IMR-90 (cell line): Measurements from ENCODE around the gene MID1. TPM values are rescaled to one million over a fixed set of nuclear protein-coding genes. Genes with fewer than 3 reads are reported as not detected.

ENCODE experiments used
- ATAC-seq: fragments of 200-7000 bp; cut with Tn5 transposase; 2 replicates; pipeline ENCODE4 v1.9.1; 2020; ENCODE audit warnings: low read depth, mild to moderate bottlenecking, moderate library complexity
- BruUV-seq: library from RNA; stranded (reverse); fragments of 400-500 nt; replicated peaks from 2 replicates; lab custom pipeline; 2021; lab: Mats Ljungman, UMichigan
- CTCF ChIA-PET: fragments of 300-600 bp; formaldehyde crosslinking; extraction: SDS; loops from one replicate; lab custom pipeline; 2021; ENCODE audit warnings: antibody characterized with exemption; lab: Yijun Ruan, JAX
- POLR2A ChIA-PET: fragments of 300-600 bp; sonication (Branson Sonifier 250); formaldehyde crosslinking; loops from one replicate; lab custom pipeline; 2022; ENCODE audit warnings: antibody characterized with exemption; ENCODE audit not compliant: unreplicated experiment; lab: Charles Lee
- DNase-seq: peaks from one replicate; pipeline ENCODE4 v3.0.0; 2013
- H2AFZ ChIP-seq: replicated peaks from 2 replicates; pipeline ENCODE3; 2013; ENCODE audit warnings: low read length, mild to moderate bottlenecking; ENCODE audit not compliant: poor library complexity
- H2AK5ac ChIP-seq: 2 replicates; pipeline ENCODE4 v1.6.1; 2013; ENCODE audit warnings: low read depth, low read length, inconsistent platforms
- H2AK9ac ChIP-seq: replicated peaks from 2 replicates; pipeline ENCODE3; 2013; ENCODE audit warnings: mild to moderate bottlenecking, low read depth, low read length, moderate library complexity; ENCODE audit not compliant: poor library complexity
- H2BK120ac ChIP-seq: 2 replicates; pipeline ENCODE4 v1.6.1; 2013; ENCODE audit warnings: low read depth, low read length, inconsistent platforms
- H2BK15ac ChIP-seq: 3 replicates; pipeline ENCODE4 v1.6.1; 2013; ENCODE audit warnings: low read depth, low read length, inconsistent platforms
- H2BK20ac ChIP-seq: 2 replicates; pipeline ENCODE4 v1.6.1; 2013; ENCODE audit warnings: low read depth, mild to moderate bottlenecking, inconsistent platforms, low read length, moderate library complexity
- H2BK5ac ChIP-seq: 2 replicates; pipeline ENCODE4 v1.6.1; 2013; ENCODE audit warnings: mild to moderate bottlenecking, low read depth, low read length, inconsistent platforms; ENCODE audit not compliant: poor library complexity, severe bottlenecking
- H3K14ac ChIP-seq: replicated peaks from 2 replicates; pipeline ENCODE4 v1.6.1; 2013; ENCODE audit warnings: low read depth, low read length, inconsistent platforms
- H3K18ac ChIP-seq: 2 replicates; pipeline ENCODE4 v1.6.1; 2013; ENCODE audit warnings: low read depth, low read length, control low read depth
- H3K23ac ChIP-seq: 2 replicates; pipeline ENCODE4 v1.6.1; 2013; ENCODE audit warnings: low read depth, low read length, inconsistent platforms
- H3K27ac ChIP-seq: 2 replicates; pipeline ENCODE4 v1.5.1; 2013; ENCODE audit warnings: mild to moderate bottlenecking, control low read depth, low read length; ENCODE audit not compliant: insufficient read depth
- H3K27me3 ChIP-seq: 2 replicates; pipeline ENCODE4 v1.6.1; 2013; ENCODE audit warnings: low read length; ENCODE audit not compliant: control insufficient read depth, insufficient read depth
- H3K36me3 ChIP-seq: 2 replicates; pipeline ENCODE4 v1.6.1; 2013; ENCODE audit warnings: low read length, mixed read lengths; ENCODE audit not compliant: control insufficient read depth, insufficient read depth
- H3K4ac ChIP-seq: 2 replicates; pipeline ENCODE4 v1.6.1; 2013; ENCODE audit warnings: low read depth, low read length, inconsistent platforms
- H3K4me1 ChIP-seq: 2 replicates; pipeline ENCODE4 v1.6.1; 2013; ENCODE audit warnings: low read length, mixed read lengths; ENCODE audit not compliant: control insufficient read depth, insufficient read depth
- H3K4me2 ChIP-seq: 2 replicates; pipeline ENCODE4 v1.6.1; 2013; ENCODE audit warnings: low read depth, mild to moderate bottlenecking, control low read depth, low read length, moderate library complexity
- H3K4me3 ChIP-seq: 2 replicates; pipeline ENCODE4 v1.5.1; 2013; ENCODE audit warnings: low read depth, mild to moderate bottlenecking, control low read depth, low read length, moderate library complexity; ENCODE audit not compliant: insufficient read depth
- H3K56ac ChIP-seq: 2 replicates; pipeline ENCODE4 v1.6.1; 2013; ENCODE audit warnings: low read length, inconsistent platforms; ENCODE audit not compliant: insufficient read depth; ENCODE audit errors: extremely low read depth
- H3K79me1 ChIP-seq, 2 experiments: 2 replicates each; pipeline ENCODE4 v1.6.1; 2013; ENCODE audit warnings: low read length in 2 of 2, inconsistent platforms in 1 of 2, low read depth in 1 of 2
- H3K9ac ChIP-seq: 2 replicates; pipeline ENCODE4 v1.6.1; 2013; ENCODE audit warnings: low read depth, low read length, control low read depth
- H3K9me1 ChIP-seq: 2 replicates; pipeline ENCODE4 v1.6.1; 2013; ENCODE audit warnings: low read length, inconsistent platforms; ENCODE audit not compliant: insufficient read depth
- H3K9me3 ChIP-seq: 2 replicates; pipeline ENCODE4 v1.6.1; 2013; ENCODE audit warnings: low read length; ENCODE audit not compliant: control insufficient read depth, insufficient read depth
- H4K20me1 ChIP-seq: 2 replicates; pipeline ENCODE4 v1.6.1; 2013; ENCODE audit warnings: low read length, inconsistent platforms; ENCODE audit not compliant: insufficient read depth
- H4K5ac ChIP-seq: 2 replicates; pipeline ENCODE4 v1.6.1; 2013; ENCODE audit warnings: mild to moderate bottlenecking, low read depth, low read length, control low read depth
- H4K8ac ChIP-seq, 2 experiments: 2 replicates each; pipeline ENCODE4 v1.6.1; 2013; ENCODE audit warnings: low read depth in 2 of 2, low read length in 2 of 2, control low read depth in 1 of 2, inconsistent platforms in 1 of 2
- H4K91ac ChIP-seq: 2 replicates; pipeline ENCODE4 v1.6.1; 2013; ENCODE audit warnings: low read depth, low read length, inconsistent platforms; ENCODE audit not compliant: insufficient read depth
- BHLHE40 ChIP-seq: fragments of 150-350 bp; IDR thresholded peaks from 2 replicates; pipeline ENCODE4 v1.6.1; 2016; ENCODE audit warnings: mild to moderate bottlenecking, low read depth, low read length
- CEBPB ChIP-seq: IDR thresholded peaks from 2 replicates; pipeline ENCODE4 v1.6.1; 2012; ENCODE audit warnings: low read depth, low read length, improper control_type of control experiment
- CHD1 ChIP-seq: IDR thresholded peaks from 2 replicates; pipeline ENCODE4 v1.6.1; 2012; ENCODE audit warnings: low read depth, low read length, improper control_type of control experiment
- CTCF ChIP-seq: conservative IDR thresholded peaks from 2 replicates; pipeline ENCODE4 v1.5.1; 2012; ENCODE audit warnings: mild to moderate bottlenecking, low read depth, low read length, improper control_type of control experiment
- ELK1 ChIP-seq: fragments of 150-350 bp; IDR thresholded peaks from 2 replicates; pipeline ENCODE4 v1.6.1; 2016; ENCODE audit warnings: low read depth, mild to moderate bottlenecking, low read length, moderate library complexity, borderline replicate concordance
- FOS ChIP-seq: fragments of 150-350 bp; IDR thresholded peaks from 2 replicates; pipeline ENCODE4 v1.6.1; 2016; ENCODE audit warnings: low read depth, low read length
- MAFK ChIP-seq: IDR thresholded peaks from 2 replicates; pipeline ENCODE4 v1.6.1; 2012; ENCODE audit warnings: low read depth, low read length, improper control_type of control experiment
- MAZ ChIP-seq: IDR thresholded peaks from 2 replicates; pipeline ENCODE4 v1.6.1; 2012; ENCODE audit warnings: low read depth, mild to moderate bottlenecking, low read length, improper control_type of control experiment, moderate library complexity, borderline replicate concordance
- MXI1 ChIP-seq: IDR thresholded peaks from 2 replicates; pipeline ENCODE4 v1.6.1; 2012; ENCODE audit warnings: low read depth, mild to moderate bottlenecking, low read length, moderate library complexity, borderline replicate concordance
- NFE2L2 ChIP-seq: fragments of 150-350 bp; IDR thresholded peaks from 2 replicates; pipeline ENCODE4 v1.6.1; 2016; ENCODE audit warnings: low read depth, mild to moderate bottlenecking, low read length
- POLR2A ChIP-seq: IDR thresholded peaks from 2 replicates; pipeline ENCODE4 v1.6.1; 2012; ENCODE audit warnings: mild to moderate bottlenecking, low read depth, low read length
- RAD21 ChIP-seq: IDR thresholded peaks from 2 replicates; pipeline ENCODE4 v1.6.1; 2012; ENCODE audit warnings: low read length, improper control_type of control experiment
- RCOR1 ChIP-seq: IDR thresholded peaks from 2 replicates; pipeline ENCODE4 v1.6.1; 2012; ENCODE audit warnings: mild to moderate bottlenecking, low read length, improper control_type of control experiment; ENCODE audit not compliant: insufficient replicate concordance
- RFX5 ChIP-seq: IDR thresholded peaks from 2 replicates; pipeline ENCODE4 v1.8.0; 2012; ENCODE audit warnings: low read depth, mild to moderate bottlenecking, low read length, moderate library complexity
- SMC3 ChIP-seq: fragments of 150-350 bp; IDR thresholded peaks from 2 replicates; pipeline ENCODE4 v1.6.1; 2016; ENCODE audit warnings: low read depth, mild to moderate bottlenecking, antibody characterized with exemption, low read length, moderate library complexity
- USF2 ChIP-seq: fragments of 150-350 bp; IDR thresholded peaks from 2 replicates; pipeline ENCODE4 v1.6.1; 2017; ENCODE audit warnings: mild to moderate bottlenecking, antibody characterized with exemption, low read length, low read depth
- WGBS, 2 experiments: methylation state at CpG; one replicate each; pipeline versions ENCODE4 v1.1.5 to v1.1.7; 2013; ENCODE audit warnings: missing lambda C conversion rate in 2 of 2; ENCODE audit not compliant: insufficient read length in 1 of 2; ENCODE audit errors: extremely low coverage in 2 of 2; 5-methylcytosine and 5-hydroxymethylcytosine counted together
- dilution Hi-C: fragments of 300-500 bp; cut with HindIII; formaldehyde crosslinking; loops from one replicate; pipeline ENCODE4 v1.14.3; 2018; ENCODE audit warnings: low sequenced_read_pairs; ENCODE audit not compliant: unreplicated experiment
- in situ Hi-C: fragments of 300-500 bp; cut with MboI; formaldehyde crosslinking; loops from 3 replicates; pipeline ENCODE4 v1.14.3; 2019; ENCODE audit warnings: low sequenced_read_pairs, inconsistent platforms, mixed read lengths
- intact Hi-C: fragments of 100-400 bp; cut with micrococcal nuclease; formaldehyde crosslinking; loops from 2 replicates; pipeline ENCODE4 v1.10.0; 2022
- polyA plus RNA-seq, 3 experiments: library from polyadenylated mRNA; depleted of rRNA; stranded (reverse); fragments of >200 nt; gene quantifications; 2 replicates each; pipeline ENCODE4 v1.2.3, GENCODE V29; 2012; ENCODE audit warnings: low replicate concordance in 1 of 3
- total RNA-seq: library from RNA; depleted of rRNA; stranded (reverse); fragments of >200 nt; gene quantifications from 2 replicates; pipeline ENCODE4 v1.2.3, GENCODE V29; 2012

The MID1 gene
- total and polyA plus RNA-seq, 2 of the 4 experiments (the other 2 are of a cell fraction), result 37.2 to 106 TPM

DNA sequence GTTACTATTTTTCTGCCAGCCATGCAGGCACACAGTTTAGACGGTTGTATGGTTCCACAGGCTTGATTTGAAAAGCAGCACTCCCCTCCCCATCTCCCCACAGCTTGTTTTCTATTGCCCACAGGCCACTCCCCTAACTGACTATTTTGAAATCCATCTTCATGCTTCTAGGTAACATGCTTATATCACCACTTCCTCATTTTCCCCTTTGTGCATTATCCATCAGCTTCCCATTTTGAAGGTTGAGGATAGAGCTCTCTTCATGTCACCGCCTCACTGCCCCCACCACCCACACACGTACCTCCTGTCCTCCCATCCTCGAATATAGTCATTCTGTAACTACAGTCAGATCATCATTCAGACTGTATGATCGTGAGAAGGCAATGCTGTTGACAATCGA lies 224.7 kb downstream of the MID1 start:
- Histone ChIP-seq H3K18ac (no peak overlapping the region), H3K36me3 (no peaks in the 10 kb centered on the region), H4K5ac (no peak overlapping the region), H3K27me3 (no peaks in the 10 kb centered on the region; the same call in 1 of the 2 replicates), H3K23ac (no peak overlapping the region), H2BK120ac (no peak overlapping the region), H3K9ac (no peak overlapping the region), H2AK5ac (no peak overlapping the region), H3K4me2 (no peak overlapping the region), H2BK15ac (no peak overlapping the region), H3K27ac (no peak overlapping the region), H3K79me1 (no peaks in the 10 kb centered on the region), H3K4me1 (peaks cover 6% of the 10 kb centered on the region; the same call in 1 of the 2 replicates), H3K14ac (no peak overlapping the region), H4K8ac (no peak overlapping the region), H3K56ac (no peak overlapping the region), H3K9me3 (0 out of 2 replicates have a peak, but pooled peaks cover 4% of the 10 kb centered on the region), H4K91ac (no peak overlapping the region), H4K20me1 (no peaks in the 10 kb centered on the region), H2BK5ac (no peak overlapping the region), H2BK20ac (no peak overlapping the region), H3K4ac (no peak overlapping the region), H2AFZ (no peak overlapping the region), H3K4me3 (no peak overlapping the region), H3K9me1 (no peaks in the 10 kb centered on the region), H2AK9ac (no peak overlapping the region)
- intact Hi-C loops, result no loop called here
- POLR2A ChIA-PET, result no interaction called here
- DNase-seq (no peak), ATAC-seq (no peak)
- CTCF ChIA-PET, result no interaction called here
- in situ Hi-C loops, result no loop called here
- dilution Hi-C loops, result no loop called here
- TF ChIP-seq CEBPB, result no peak
- no peak for TF ChIP-seq MAZ
- no peak for TF ChIP-seq RCOR1
- TF ChIP-seq USF2, result no peak
- no peak for TF ChIP-seq ELK1
- no peak for TF ChIP-seq FOS
- no peak for TF ChIP-seq RAD21
- no peak for TF ChIP-seq POLR2A
- no peak for TF ChIP-seq BHLHE40
- no peak for TF ChIP-seq RFX5
- TF ChIP-seq MXI1, result no peak
- TF ChIP-seq MAFK, result no peak
- no peak for TF ChIP-seq CHD1
- no peak for TF ChIP-seq SMC3
- no peak for TF ChIP-seq NFE2L2
- TF ChIP-seq CTCF, result no peak
- 20% methylated on average over 1 of the region's 6 CpGs; no CpG with 5 or more reads in 1 of the 2 experiments for WGBS, 2 experiments
- no TSS peak for BruUV-seq
